Glomerular endothelial cell (primary cell): ENCODE data around the gene UBXN11. TPM values are rescaled to one million over a fixed set of nuclear protein-coding genes. Genes with fewer than 3 reads are reported as not detected.
A peak's percentile ranks its signal among the peaks of the same experiment; 100 is the strongest.
"Not testable (repeated sequence)": the region's sequence is repeated elsewhere in the genome, so short reads cannot be mapped to it uniquely, and the experiment has no call there.

Source experiments
- DNase-seq: peaks from one replicate; pipeline ENCODE4 v3.0.0-alpha.2; 2011; ENCODE audit warnings: low read depth, low spot score; ENCODE audit errors: extremely low read depth
- total RNA-seq: library from RNA; depleted of rRNA; stranded (reverse); fragments of >200 nt; gene quantifications from 2 replicates; pipeline ENCODE4 v1.2.3, GENCODE V29; 2015

UBXN11 gene
- total RNA-seq, 1 donor from 2014 or later, result 5.0 TPM

GRCh38 chr1:26336477-26337205 is 30.2 kb upstream of the UBXN11 start:
- DNase-seq, result no peak

DNA sequence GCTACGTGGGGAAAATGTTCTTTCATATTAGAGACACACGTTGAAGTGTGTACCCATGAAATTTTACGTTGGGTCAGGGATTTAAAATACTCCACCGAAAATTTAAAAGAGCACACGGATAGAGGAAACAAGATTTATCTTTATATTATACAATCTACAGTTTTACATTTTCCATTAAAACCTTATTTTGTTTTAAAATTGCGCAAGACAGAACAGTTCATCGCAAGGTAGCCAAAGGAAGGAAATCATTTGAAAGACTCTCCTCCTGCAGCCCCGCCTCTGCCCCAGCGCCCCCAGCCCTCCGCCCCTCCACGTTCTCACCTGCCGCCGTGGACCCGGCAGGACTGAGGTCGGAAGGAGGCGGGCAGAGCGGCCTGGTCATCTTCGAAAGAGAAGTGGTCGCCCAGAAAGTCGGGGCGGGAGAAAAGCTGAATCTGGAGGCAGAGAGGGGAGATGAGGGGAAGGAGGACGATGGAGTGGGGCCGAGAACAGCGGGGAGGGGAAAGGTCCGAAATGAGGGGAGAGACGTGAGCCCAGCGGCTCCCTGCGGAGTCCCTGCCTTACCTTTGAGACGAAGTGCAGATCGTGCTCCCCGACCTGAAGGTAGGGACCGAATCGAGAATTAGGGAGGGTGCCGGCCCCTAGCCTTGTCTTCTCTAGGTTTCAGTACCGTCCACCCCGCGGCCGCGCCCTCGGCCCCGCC is 29.5 kb upstream of the UBXN11 start:
- no peak for DNase-seq

DNA sequence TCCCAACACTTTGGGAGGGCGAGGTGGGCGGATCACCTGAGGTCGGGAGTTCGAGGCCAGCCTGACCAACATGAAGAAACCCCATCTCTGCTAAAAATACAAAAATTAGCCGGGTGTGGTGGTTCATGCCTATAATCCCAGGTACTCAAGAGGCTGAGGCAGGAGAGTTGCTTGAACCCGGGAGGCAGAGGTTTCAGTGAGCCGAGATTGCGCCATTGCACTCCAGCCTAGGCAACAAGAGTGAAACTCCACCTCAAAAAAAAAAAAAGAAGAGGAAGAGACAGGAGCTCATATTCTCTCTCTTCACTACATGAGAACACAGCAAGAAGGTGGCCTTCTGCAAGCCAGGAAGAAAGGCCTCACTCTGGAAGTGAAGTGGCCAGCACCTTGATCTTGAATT is 26.9 kb upstream of the UBXN11 start:
- DNase-seq, result not testable (repeated sequence)

- no peak for DNase-seq
Observed at GRCh38 chr1:26330276-26330675, 23.8 kb upstream of the UBXN11 start.

- DNase-seq, result not testable (repeated sequence)
Observed at GRCh38 chr1:26329380-26329779, 22.9 kb upstream of the UBXN11 start.

GRCh38 chr1:26328597-26328996 is 22.2 kb upstream of the UBXN11 start:
- no peak for DNase-seq

- no peak for DNase-seq
Observed at GRCh38 chr1:26327956-26328362, 21.5 kb upstream of the UBXN11 start.

DNA sequence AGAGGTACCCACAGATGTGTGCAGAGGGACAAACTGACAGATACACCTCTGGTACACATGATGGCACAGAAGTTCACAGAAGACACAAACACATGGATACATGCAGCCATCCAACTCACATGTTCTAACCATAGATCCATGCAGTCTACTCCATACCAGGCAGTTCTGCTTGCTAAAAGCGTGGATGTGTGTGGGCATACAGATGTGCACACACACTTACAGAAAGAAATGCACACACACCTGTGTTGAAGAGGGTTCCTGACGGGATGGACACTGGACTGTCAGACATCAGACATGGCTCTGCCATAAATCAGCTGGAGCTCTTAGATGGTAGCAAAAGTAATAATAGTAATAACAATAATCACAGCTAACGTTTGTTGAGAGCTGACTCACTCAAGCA is 18.1 kb upstream of the UBXN11 start:
- no peak for DNase-seq

GRCh38 chr1:26323382-26323781 is 16.9 kb upstream of the UBXN11 start:
- DNase-seq, result no peak

DNA sequence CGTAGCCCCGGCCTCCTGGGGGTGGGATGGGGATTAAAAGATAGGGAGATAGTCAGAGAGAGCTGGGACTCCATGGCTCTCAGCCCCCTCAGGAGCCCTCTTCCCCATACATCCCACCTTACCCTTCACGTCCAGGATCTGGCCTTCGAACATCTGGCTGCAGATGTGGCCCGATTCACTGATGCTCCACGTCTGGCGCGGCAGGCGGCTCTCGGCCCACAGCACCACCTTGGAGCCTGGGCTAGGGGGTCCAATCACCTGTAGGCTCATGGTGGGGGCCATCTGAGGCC is 15.6 kb upstream of the UBXN11 start:
- no peak for DNase-seq

DNA sequence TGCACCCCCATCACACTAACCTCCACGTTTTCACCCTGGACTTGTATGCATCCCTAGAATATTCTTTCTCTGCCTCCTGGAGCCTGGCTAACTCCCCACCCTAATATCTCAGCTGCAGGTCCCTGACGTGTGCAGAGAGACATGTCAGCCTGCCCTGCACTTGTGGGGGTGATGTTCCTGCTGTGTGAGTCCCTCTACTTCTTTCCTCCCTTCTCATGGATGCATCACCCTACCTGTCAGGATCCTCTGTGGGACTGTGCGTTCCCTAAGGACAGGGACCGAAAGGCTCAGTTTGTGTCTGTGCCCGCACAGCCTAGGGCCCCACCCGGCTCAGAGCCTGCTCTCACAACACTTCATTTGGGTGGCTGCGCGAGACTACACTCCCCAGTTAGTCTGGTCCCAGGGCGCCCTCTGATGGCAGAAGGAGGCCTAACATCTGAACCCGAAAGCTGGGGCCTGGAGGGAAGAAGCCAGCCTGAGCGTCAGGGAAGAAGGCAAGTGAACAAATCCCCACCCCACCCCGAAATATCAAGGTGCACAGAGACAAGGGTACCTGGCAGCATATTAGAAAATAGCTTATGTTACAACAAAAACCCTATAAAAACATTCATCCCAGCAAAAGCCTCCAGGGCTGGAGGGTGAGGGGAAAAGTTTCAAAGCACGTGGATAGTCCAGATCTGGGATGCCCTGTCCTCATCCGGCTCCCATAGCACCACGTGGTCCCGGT is 15.0 kb upstream of the UBXN11 start:
- peak; percentile 41 for DNase-seq

GRCh38 chr1:26320896-26321295 is 14.5 kb upstream of the UBXN11 start:
- DNase-seq, result no peak

- no peak for DNase-seq
Observed at GRCh38 chr1:26318338-26319064, 12.1 kb upstream of the UBXN11 start.

- no peak for DNase-seq
Observed at GRCh38 chr1:26317612-26318337, 11.3 kb upstream of the UBXN11 start, which contains the start of gene CD52. CD52 (plus strand) TSS chr1:26317958; CDS start chr1:26318018, 60 bp downstream.

GRCh38 chr1:26317146-26317545 is 10.7 kb upstream of the UBXN11 start:
- no peak for DNase-seq

- DNase-seq, result no peak
Observed at GRCh38 chr1:26315874-26316850, 9.7 kb upstream of the UBXN11 start.

DNA sequence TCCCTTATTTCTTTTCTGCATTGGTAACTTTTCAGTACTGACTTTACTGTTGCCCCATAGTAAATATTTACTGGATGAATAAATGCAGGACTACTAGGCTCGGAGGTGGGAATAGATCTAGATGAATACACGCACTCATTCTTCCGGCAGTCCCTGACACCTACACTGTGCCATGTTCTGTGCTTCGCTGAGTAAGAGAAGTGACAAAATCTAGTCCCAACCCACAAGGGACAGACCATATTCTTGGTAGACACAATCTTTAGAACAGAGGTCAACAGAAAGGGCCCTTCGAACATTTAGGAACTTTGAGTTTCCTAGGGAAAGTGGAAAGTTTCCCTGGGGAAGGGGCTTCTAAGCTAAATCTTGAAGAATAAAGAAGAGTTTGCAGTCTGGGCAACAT is 8.1 kb upstream of the UBXN11 start:
- no peak for DNase-seq

DNA sequence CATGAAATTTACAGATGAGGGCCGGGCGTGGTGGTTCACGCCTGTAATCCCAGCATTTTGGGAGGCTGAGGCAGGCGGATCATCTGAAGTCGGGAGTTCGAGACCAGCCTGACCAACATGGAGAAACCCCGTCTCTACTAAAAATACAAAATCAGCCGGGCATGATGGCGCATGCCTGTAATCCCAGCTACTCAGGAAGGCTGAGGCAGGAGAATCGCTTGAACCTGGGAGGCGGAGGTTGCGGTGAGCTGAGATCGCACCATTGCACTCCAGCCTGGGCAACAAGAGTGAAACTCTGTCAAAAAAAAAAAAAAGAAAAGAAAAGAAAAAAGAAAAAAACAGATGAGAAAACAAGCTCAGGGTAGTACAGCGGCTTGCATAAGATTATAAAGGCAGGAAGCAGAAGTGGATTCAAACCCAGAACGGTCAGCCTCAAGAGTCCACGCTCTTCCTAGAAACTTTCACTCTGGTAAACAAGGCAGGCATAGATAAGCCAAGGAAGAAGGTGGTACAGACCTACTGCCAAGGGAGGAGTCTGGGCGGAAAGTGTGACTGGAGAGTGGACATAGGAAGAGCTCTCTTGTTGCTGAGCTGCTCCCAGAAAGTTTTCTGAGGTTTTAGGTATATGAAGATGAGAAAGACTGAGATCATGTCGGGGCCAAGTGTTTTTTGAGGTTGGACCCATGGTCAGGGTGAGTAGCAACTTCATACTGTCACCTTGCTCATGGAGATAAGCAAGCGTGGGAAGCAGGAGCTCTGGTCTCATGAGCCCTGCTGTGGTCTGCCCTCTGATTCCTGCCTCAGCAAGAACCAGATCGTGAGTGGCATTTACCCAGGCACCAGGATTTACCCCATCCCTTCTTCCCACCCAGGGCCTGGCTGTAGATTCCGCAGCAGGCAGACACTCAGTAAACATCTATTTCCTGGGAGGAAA is 1.8 kb upstream of the UBXN11 start:
- DNase-seq, result not testable (repeated sequence)
